Neuronal stem cell (in vitro differentiated cells): ENCODE results near the gene GBGT1.

Experiments
- DNase-seq: peaks from one replicate; pipeline ENCODE4 v3.0.0-alpha.2; 2013; ENCODE audit warnings: low spot score
- H2AFZ ChIP-seq: one replicate; pipeline ENCODE4 v1.6.1; 2013; ENCODE audit warnings: mild to moderate bottlenecking, low read length, inconsistent platforms
- H2AK5ac ChIP-seq: 2 replicates; pipeline ENCODE4 v1.6.1; 2013; ENCODE audit warnings: low read depth, mild to moderate bottlenecking, inconsistent platforms, low read length, moderate library complexity, mixed read lengths
- H2BK120ac ChIP-seq: 2 replicates; pipeline ENCODE4 v1.6.1; 2013; ENCODE audit warnings: low read depth, mild to moderate bottlenecking, inconsistent platforms, low read length, moderate library complexity, mixed read lengths
- H2BK12ac ChIP-seq: one replicate; pipeline ENCODE4 v1.6.1; 2013; ENCODE audit warnings: low read length, inconsistent platforms
- H2BK15ac ChIP-seq: 2 replicates; pipeline ENCODE4 v1.6.1; 2013; ENCODE audit warnings: mild to moderate bottlenecking, low read length, inconsistent platforms, mixed read lengths
- H2BK5ac ChIP-seq: one replicate; pipeline ENCODE4 v1.6.1; 2013; ENCODE audit warnings: inconsistent platforms, mild to moderate bottlenecking, low read length, moderate library complexity
- H3K14ac ChIP-seq: one replicate; pipeline ENCODE4 v1.6.1; 2013; ENCODE audit warnings: low read length, inconsistent platforms
- H3K18ac ChIP-seq: 2 replicates; pipeline ENCODE4 v1.6.1; 2013; ENCODE audit warnings: low read length, inconsistent platforms
- H3K23ac ChIP-seq: 2 replicates; pipeline ENCODE4 v1.6.1; 2013; ENCODE audit warnings: low read depth, mild to moderate bottlenecking, mixed read lengths, low read length, inconsistent platforms; ENCODE audit not compliant: poor library complexity
- H3K27ac ChIP-seq: replicated peaks from 3 replicates; pipeline ENCODE4 v1.5.1; 2013; ENCODE audit warnings: low read length, inconsistent platforms
- H3K27me3 ChIP-seq, 3 experiments: 2 replicates each; pipeline ENCODE4 v1.6.1; 2013; ENCODE audit warnings: low read length in 3 of 3, mild to moderate bottlenecking in 2 of 3, inconsistent platforms in 1 of 3, low read depth in 1 of 3, mixed read lengths in 1 of 3, moderate library complexity in 1 of 3; ENCODE audit not compliant: control insufficient read depth in 3 of 3, insufficient read depth in 3 of 3
- H3K36me3 ChIP-seq, 2 donors: replicated peaks in 1 of 2; 2 replicates each; pipeline ENCODE4 v1.6.1; 2013; ENCODE audit warnings: low read length in 2 of 2; ENCODE audit not compliant: control insufficient read depth in 2 of 2, insufficient read depth in 2 of 2
- H3K4ac ChIP-seq: 2 replicates; pipeline ENCODE4 v1.6.1; 2013; ENCODE audit warnings: inconsistent platforms, mild to moderate bottlenecking, low read length, moderate library complexity
- H3K4me1 ChIP-seq, 2 donors: 1 replicate in 1 of 2; 2 replicates in 1 of 2; pipeline ENCODE4 v1.6.1; 2013; ENCODE audit warnings: low read length in 2 of 2, low read depth in 1 of 2; ENCODE audit not compliant: control insufficient read depth in 2 of 2, insufficient read depth in 1 of 2
- H3K4me2 ChIP-seq: one replicate; pipeline ENCODE4 v1.6.1; 2013; ENCODE audit warnings: mild to moderate bottlenecking, low read length, inconsistent platforms; ENCODE audit not compliant: insufficient read depth, poor library complexity, severe bottlenecking
- H3K4me3 ChIP-seq, 2 donors: 2 replicates each; pipeline ENCODE4 v1.5.1; 2013; ENCODE audit warnings: low read length in 2 of 2, mild to moderate bottlenecking in 2 of 2, inconsistent platforms in 1 of 2, moderate library complexity in 1 of 2
- H3K79me1 ChIP-seq: one replicate; pipeline ENCODE4 v1.6.1; 2013; ENCODE audit warnings: low read depth, mild to moderate bottlenecking, inconsistent platforms, low read length, moderate library complexity
- H3K9ac ChIP-seq: one replicate; pipeline ENCODE4 v1.6.1; 2013; ENCODE audit warnings: mild to moderate bottlenecking, low read depth, low read length, inconsistent platforms; ENCODE audit not compliant: poor library complexity
- H3K9me3 ChIP-seq, 2 donors: replicated peaks in 1 of 2; 2 replicates each; pipeline versions ENCODE3 to v1.6.1; 2013; ENCODE audit warnings: low read length in 2 of 2, mild to moderate bottlenecking in 2 of 2, inconsistent platforms in 1 of 2, low read depth in 1 of 2, mixed read lengths in 1 of 2, moderate library complexity in 1 of 2; ENCODE audit not compliant: control insufficient read depth in 2 of 2, insufficient read depth in 1 of 2
- H4K8ac ChIP-seq: one replicate; pipeline ENCODE4 v1.6.1; 2013; ENCODE audit warnings: low read depth, mild to moderate bottlenecking, inconsistent platforms, low read length, moderate library complexity
- H4K91ac ChIP-seq: one replicate; pipeline ENCODE4 v1.6.1; 2013; ENCODE audit warnings: low read length, low read depth, mild to moderate bottlenecking, inconsistent platforms; ENCODE audit not compliant: poor library complexity
- WGBS, 2 donors: extraction: QIAGEN DNeasy Blood & Tissue Kit; methylation state at CpG; one replicate each; pipeline ENCODE4 v1.1.7; 2013; ENCODE audit warnings: missing lambda C conversion rate in 2 of 2, mixed read lengths in 1 of 2; ENCODE audit not compliant: insufficient read length in 2 of 2, insufficient replicate concordance in 1 of 2; ENCODE audit errors: extremely low coverage in 2 of 2; 5-methylcytosine and 5-hydroxymethylcytosine counted together

GBGT1 gene

GRCh38 chr9:133200631-133201030 is 36.9 kb upstream of the GBGT1 start:
- no CpG with 5 or more reads among the region's 17 CpGs for WGBS, 2 donors
- Histone ChIP-seq H3K14ac (peak overlapping the region; percentile 38), H3K9ac (no peak overlapping the region), H2BK15ac (no peak overlapping the region), H2AFZ (no peak overlapping the region), H3K23ac (no peak overlapping the region), H2BK120ac (no peak overlapping the region), H3K4me3 (no peak overlapping the region), H3K4ac (no peak overlapping the region), H2BK12ac (no peak overlapping the region), H2BK5ac (no peak overlapping the region), H3K36me3 (no peaks in the 10 kb centered on the region), H2AK5ac (no peak overlapping the region), H3K4me2 (no peak overlapping the region), H3K4me1 (no peaks in the 10 kb centered on the region), H3K9me3 (peaks cover 0 to 3% of the 10 kb centered on the region in 2 donors), H3K27ac (no peak overlapping the region), H4K91ac (peak overlapping the region; percentile 72), H3K27me3 (peaks cover 0 to 30% (median 8%) of the 10 kb centered on the region in 3 experiments), H4K8ac (no peak overlapping the region), H3K18ac (no peak overlapping the region), H3K79me1 (peaks cover 4% of the 10 kb centered on the region)
- no peak for DNase-seq

- Histone ChIP-seq H4K91ac (no peak overlapping the region), H3K4me2 (no peak overlapping the region), H3K9me3 (peaks cover 0 to 5% of the 10 kb centered on the region in 2 donors), H4K8ac (no peak overlapping the region), H3K27ac (no peak overlapping the region), H3K79me1 (peaks cover 4% of the 10 kb centered on the region), H3K36me3 (no peaks in the 10 kb centered on the region), H2AK5ac (no peak overlapping the region), H3K18ac (peak overlapping the region; percentile 64), H2BK15ac (no peak overlapping the region), H3K14ac (no peak overlapping the region), H3K23ac (no peak overlapping the region), H3K4ac (no peak overlapping the region), H2BK120ac (no peak overlapping the region), H3K4me3 (no peak overlapping the region), H3K4me1 (no peaks in the 10 kb centered on the region), H2BK5ac (no peak overlapping the region), H2BK12ac (no peak overlapping the region), H2AFZ (no peak overlapping the region), H3K9ac (no peak overlapping the region), H3K27me3 (peaks cover 0 to 23% (median 8%) of the 10 kb centered on the region in 3 experiments)
- WGBS, 2 donors = no CpG with 5 or more reads among the region's 44 CpGs
- no peak for DNase-seq
Measured at GRCh38 chr9:133199648-133200321, 36.1 kb upstream of the GBGT1 start.

DNA sequence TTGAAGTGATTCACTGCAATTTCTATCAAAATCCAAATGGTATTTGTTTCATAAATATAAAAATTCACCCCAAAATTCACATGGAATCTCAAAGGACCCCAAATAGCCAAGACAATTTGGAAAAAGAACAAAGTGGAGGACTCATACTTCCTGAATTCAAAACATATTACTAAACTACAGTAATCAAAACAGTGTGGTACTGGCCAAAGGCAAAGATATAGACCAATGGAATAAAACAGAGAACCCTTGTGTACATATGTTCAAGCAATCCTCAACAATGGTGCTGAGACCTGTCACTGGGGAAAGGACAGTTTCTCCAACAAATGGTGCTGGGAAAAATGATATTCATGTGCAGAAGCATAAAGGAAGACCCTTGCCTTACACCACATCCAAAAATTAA is 31.3 kb upstream of the GBGT1 start:
- no peak for DNase-seq
- Histone ChIP-seq H3K27ac (no peak overlapping the region), H3K14ac (no peak overlapping the region), H4K91ac (no peak overlapping the region), H3K79me1 (no peaks in the 10 kb centered on the region), H2BK15ac (no peak overlapping the region), H3K4me2 (no peak overlapping the region), H3K23ac (no peak overlapping the region), H3K18ac (no peak overlapping the region), H3K9ac (no peak overlapping the region), H2AFZ (no peak overlapping the region), H2AK5ac (no peak overlapping the region), H3K36me3 (no peaks in the 10 kb centered on the region), H3K27me3 (no peaks in the 10 kb centered on the region), H4K8ac (no peak overlapping the region), H2BK5ac (no peak overlapping the region), H2BK120ac (no peak overlapping the region), H3K4ac (no peak overlapping the region), H3K4me3 (no peak overlapping the region), H3K4me1 (no peaks in the 10 kb centered on the region), H3K9me3 (peaks cover 0 to 4% of the 10 kb centered on the region in 2 donors), H2BK12ac (no peak overlapping the region)

GRCh38 chr9:133194597-133194996 is 30.9 kb upstream of the GBGT1 start:
- H3K9me3 ChIP-seq = peaks cover 0 to 4% of the 10 kb centered on the region in 2 donors
- WGBS, 2 donors = no CpG with 5 or more reads among the region's 4 CpGs
- no peak overlapping the region for H3K4me3 ChIP-seq

More at GRCh38 chr9:133194597-133194996, 30.9 kb upstream of the GBGT1 start:
- Histone ChIP-seq H3K27me3 (no peaks in the 10 kb centered on the region), H3K27ac (no peak overlapping the region), H3K4me2 (no peak overlapping the region), H2BK15ac (no peak overlapping the region), H3K4me1 (no peaks in the 10 kb centered on the region), H4K8ac (no peak overlapping the region), H2AFZ (no peak overlapping the region), H4K91ac (no peak overlapping the region), H3K9ac (no peak overlapping the region), H3K23ac (no peak overlapping the region), H3K36me3 (no peaks in the 10 kb centered on the region), H2BK120ac (no peak overlapping the region), H3K79me1 (no peaks in the 10 kb centered on the region), H3K4ac (no peak overlapping the region), H2BK5ac (no peak overlapping the region), H3K14ac (no peak overlapping the region), H2AK5ac (no peak overlapping the region), H3K18ac (no peak overlapping the region), H2BK12ac (no peak overlapping the region)
- DNase-seq = no peak
